Endothelial cell of umbilical vein (primary cell): ENCODE measurements around the gene F3. TPM values are rescaled to one million over a fixed set of nuclear protein-coding genes. Genes with fewer than 3 reads are reported as not detected.
A peak's percentile ranks its signal among the peaks of the same experiment; 100 is the strongest.

ENCODE experiments used
- BruUV-seq: library from RNA; stranded (reverse); fragments of 400-500 nt; replicated peaks from 2 replicates; lab custom pipeline; 2021; lab: Mats Ljungman, UMichigan
- CTCF ChIA-PET: fragments of 300-600, 350-600 bp; sonication (Branson Sonifier 250); formaldehyde crosslinking; loops from one replicate; lab custom pipeline; 2021; ENCODE audit warnings: antibody characterized with exemption, inconsistent platforms; lab: Charles Lee
- POLR2A ChIA-PET: fragments of 300-600, 350-600 bp; sonication (Branson Sonifier 250); formaldehyde crosslinking; loops from one replicate; lab custom pipeline; 2021; ENCODE audit warnings: antibody characterized with exemption, inconsistent platforms; lab: Charles Lee
- DNase-seq: peaks from one replicate; pipeline ENCODE4 v3.0.0-alpha.2; 2011; ENCODE audit warnings: low read depth, low spot score
- FAIRE-seq: peaks from 2 replicates; lab custom pipeline; 2011; peaks lifted over from hg19 to GRCh38; lab: Jason Lieb, UNC
- H2AFZ ChIP-seq: 2 replicates; pipeline ENCODE4 v1.6.0; 2012; ENCODE audit warnings: low read depth, low read length, control low read depth, inconsistent platforms
- H3K27ac ChIP-seq: 2 replicates; pipeline ENCODE4 v1.5.1; 2011; ENCODE audit warnings: low read depth, mild to moderate bottlenecking, control low read depth, low read length, moderate library complexity; ENCODE audit not compliant: insufficient read depth
- H3K27me3 ChIP-seq, 2 experiments: 2 replicates each; pipeline versions ENCODE4 v1.6.0 to v1.6.1; 2011; ENCODE audit warnings: low read length in 2 of 2, mixed read lengths in 1 of 2; ENCODE audit not compliant: control insufficient read depth in 2 of 2, insufficient read depth in 2 of 2
- H3K36me3 ChIP-seq, 2 experiments: 2 replicates in 1 of 2; 3 replicates in 1 of 2; pipeline ENCODE4 v1.5.1; 2011; ENCODE audit warnings: low read length in 2 of 2, mild to moderate bottlenecking in 1 of 2, moderate library complexity in 1 of 2; ENCODE audit not compliant: control insufficient read depth in 2 of 2, insufficient read depth in 2 of 2; ENCODE audit errors: extremely low read depth in 1 of 2
- H3K4me1 ChIP-seq: 3 replicates; pipeline ENCODE4 v1.5.1; 2011; ENCODE audit warnings: mild to moderate bottlenecking, low read length; ENCODE audit not compliant: control insufficient read depth, insufficient read depth; ENCODE audit errors: extremely low read depth
- H3K4me2 ChIP-seq: 2 replicates; pipeline ENCODE4 v1.6.1; 2011; ENCODE audit warnings: low read length, control low read depth, mixed read lengths; ENCODE audit not compliant: insufficient read depth
- H3K4me3 ChIP-seq, 3 experiments: fragments of 200-600 bp in 1 of 3; sonication (generic), shearing (Covaris generic) in 1 of 3; replicated peaks in 1 of 3; 2 replicates each; pipeline ENCODE4 v1.5.1; 2011 to 2016; ENCODE audit warnings: control low read depth in 3 of 3, low read length in 3 of 3, mild to moderate bottlenecking in 2 of 3, inconsistent platforms in 1 of 3, low read depth in 1 of 3, moderate library complexity in 1 of 3; ENCODE audit not compliant: insufficient read depth in 1 of 3
- H3K79me2 ChIP-seq: 2 replicates; pipeline ENCODE4 v1.6.0; 2012; ENCODE audit warnings: low read length, inconsistent platforms; ENCODE audit not compliant: control insufficient read depth, insufficient read depth
- H3K9ac ChIP-seq: replicated peaks from 2 replicates; pipeline ENCODE3; 2011; ENCODE audit warnings: low read length, control low read depth; ENCODE audit not compliant: insufficient read depth; ENCODE audit errors: extremely low read depth
- H3K9me1 ChIP-seq: replicated peaks from 3 replicates; pipeline ENCODE4 v1.6.0; 2011; ENCODE audit warnings: mild to moderate bottlenecking, low read length; ENCODE audit not compliant: control insufficient read depth, insufficient read depth; ENCODE audit errors: extremely low read depth
- H3K9me3 ChIP-seq: replicated peaks from 2 replicates; pipeline ENCODE4 v1.5.1; 2012; ENCODE audit warnings: low read length, inconsistent platforms; ENCODE audit not compliant: control insufficient read depth, insufficient read depth
- H4K20me1 ChIP-seq: replicated peaks from 2 replicates; pipeline ENCODE3; 2011; ENCODE audit warnings: mild to moderate bottlenecking, low read length; ENCODE audit not compliant: control insufficient read depth, insufficient read depth; ENCODE audit errors: extremely low read depth
- FOS ChIP-seq: IDR thresholded peaks from 2 replicates; pipeline ENCODE4 v1.6.1; 2011; ENCODE audit warnings: mild to moderate bottlenecking, low read length, moderate library complexity, borderline replicate concordance; ENCODE audit not compliant: insufficient read depth
- GATA2 ChIP-seq: IDR thresholded peaks from 2 replicates; pipeline ENCODE4 v1.7.0; 2011; ENCODE audit warnings: low read depth, mild to moderate bottlenecking, moderate library complexity, mixed read lengths, low read length; ENCODE audit not compliant: insufficient read length, insufficient read depth
- JUN ChIP-seq: IDR thresholded peaks from 2 replicates; pipeline ENCODE4 v1.6.1; 2011; ENCODE audit warnings: borderline replicate concordance, low read depth; ENCODE audit not compliant: insufficient read length, insufficient read depth
- MAX ChIP-seq: IDR thresholded peaks from 2 replicates; pipeline ENCODE4 v1.6.1; 2011; ENCODE audit not compliant: insufficient read depth, insufficient read length
- MYC ChIP-seq: IDR thresholded peaks from one replicate; pipeline ENCODE4 v1.6.1; 2011; ENCODE audit warnings: mild to moderate bottlenecking, low read depth, low read length
- POLR2AphosphoS5 ChIP-seq: IDR thresholded peaks from 2 replicates; pipeline ENCODE4 v1.6.1; 2012; ENCODE audit warnings: low read depth, mild to moderate bottlenecking, control low read depth, low read length, moderate library complexity; ENCODE audit not compliant: insufficient read depth
- dilution Hi-C: fragments of 300-500 bp; cut with MboI; formaldehyde crosslinking; loops from one replicate; pipeline ENCODE4 v1.15.0; 2019; ENCODE audit warnings: low sequenced_read_pairs; ENCODE audit not compliant: extremely low pct_ligation_motif_present
- intact Hi-C: fragments of 100-400 bp; cut with micrococcal nuclease; formaldehyde crosslinking; loops from one replicate; pipeline ENCODE4 v1.10.0; 2022
- polyA plus RNA-seq, 4 experiments: library from polyadenylated mRNA; depleted of rRNA in 3 of 4; stranded (reverse) in 3 of 4; unstranded in 1 of 4; fragments of >200 nt; gene quantifications; 2 replicates each; pipeline versions ENCODE4 v1.2.1 to v1.2.3, GENCODE V29; 2011 to 2012; ENCODE audit warnings: missing spikeins in 1 of 4
- total RNA-seq: library from RNA; stranded (reverse); gene quantifications from 2 replicates; pipeline ENCODE4 v1.2.3, GENCODE V29; 2021

F3 gene
- total and polyA plus RNA-seq, 2 donors (not counting 3 experiments of a cell fraction or from before 2014, with no cell fraction given) = 1.2 to 2.3 TPM

DNA sequence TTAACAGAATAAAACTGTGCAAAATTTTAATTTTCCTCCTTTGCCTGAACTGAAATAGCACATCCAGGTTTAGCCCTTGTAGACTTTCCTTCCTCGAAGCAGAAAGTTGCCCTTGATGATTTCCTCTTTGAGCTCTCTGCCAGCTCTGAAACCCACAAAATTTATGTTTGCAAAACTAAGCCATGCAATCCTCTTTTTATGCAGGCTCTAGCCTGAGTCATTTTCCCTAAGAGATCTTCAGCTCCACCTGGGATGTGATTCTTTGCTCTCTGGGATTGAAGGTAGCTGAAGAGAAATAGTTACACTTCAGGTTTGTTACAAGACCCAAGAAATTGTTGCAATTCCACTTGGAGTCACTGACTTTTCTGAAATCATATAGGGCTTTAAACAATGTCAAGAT lies 1.4 kb upstream of the F3 start:
- POLR2A ChIA-PET = no interaction called here
- TF ChIP-seq FOS = no peak
- TF ChIP-seq GATA2 = peak; percentile 26
- Histone ChIP-seq H3K4me2 (no peak overlapping the region), H3K4me3 (no peak overlapping the region), H4K20me1 (no peaks in the 10 kb centered on the region), H3K27ac (no peak overlapping the region), H3K27me3 (no peaks in the 10 kb centered on the region), H3K4me1 (peaks cover 24% of the 10 kb centered on the region), H3K9me1 (no peaks in the 10 kb centered on the region), H3K36me3 (no peaks in the 10 kb centered on the region), H3K79me2 (no peaks in the 10 kb centered on the region), H3K9ac (no peak overlapping the region), H3K9me3 (no peaks in the 10 kb centered on the region), H2AFZ (no peak overlapping the region)
- no TSS peak for BruUV-seq
- CTCF ChIA-PET = interaction anchor here (1.2 to 1.6 kb wide), 5 partner anchors 61 to 691 kb away, joined by 3 to 5 read pairs (median 5); partner anchors contain the start of gene RWDD3
- FAIRE-seq = no peak
- intact Hi-C loops = loop anchor here (2.0 kb wide), 1 partner anchor 252 kb away; no protein-coding TSS in a partner anchor
- dilution Hi-C loops = loop anchor here (25.0 kb wide), 1 partner anchor 269 kb away; the partner anchor contains the start of gene SLC44A3
- DNase-seq = peak; percentile 10

DNA sequence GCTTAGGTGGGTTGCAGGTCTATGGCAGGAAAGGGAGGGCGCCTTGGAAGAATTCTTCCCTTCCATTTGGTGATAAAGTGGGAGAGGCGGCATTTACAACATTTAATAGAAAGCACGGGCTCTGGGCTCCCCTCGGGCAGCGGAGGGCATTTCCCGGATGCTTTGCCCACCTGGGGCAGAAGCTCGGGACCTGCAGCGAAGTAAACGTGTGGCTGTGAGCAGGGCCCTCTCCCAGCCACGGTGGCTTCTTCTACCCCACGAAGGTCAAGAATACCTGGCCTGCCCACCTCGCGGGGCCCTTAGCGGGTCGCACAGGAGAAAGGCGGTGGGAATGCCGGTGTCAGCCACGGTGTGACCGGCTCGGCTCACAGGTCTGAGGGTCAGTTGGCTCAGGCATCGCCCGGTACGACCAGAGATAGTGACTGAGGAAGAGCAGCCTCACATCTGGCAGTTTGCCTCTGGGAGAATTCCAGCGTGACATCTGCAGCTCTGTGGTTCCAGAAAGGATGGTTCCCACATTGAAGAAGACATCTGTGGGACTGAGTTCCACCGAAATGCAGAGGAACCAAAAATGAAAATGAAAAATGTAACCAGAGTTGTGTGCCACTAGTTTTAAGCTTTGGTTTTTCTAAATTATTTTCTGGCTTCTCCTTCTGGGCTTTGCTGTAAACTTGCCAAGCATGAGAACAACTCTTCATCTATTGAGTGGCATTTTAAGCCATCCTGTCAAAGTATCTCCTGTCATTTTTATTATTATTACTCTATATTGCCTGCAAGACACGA lies 720 bp upstream of the F3 start:
- Histone ChIP-seq H3K79me2 (no peaks in the 10 kb centered on the region), H2AFZ (peak overlapping the region; percentile 69), H3K9me1 (no peaks in the 10 kb centered on the region), H3K36me3 (no peaks in the 10 kb centered on the region), H3K4me1 (peaks cover 24% of the 10 kb centered on the region), H4K20me1 (no peaks in the 10 kb centered on the region), H3K4me3 (peak overlapping the region; percentile 23 to 59 (median 44)), H3K27me3 (no peaks in the 10 kb centered on the region), H3K9me3 (no peaks in the 10 kb centered on the region), H3K9ac (peak overlapping the region; percentile 54), H3K27ac (peak overlapping the region; percentile 23), H3K4me2 (peak overlapping the region; percentile 81)
- DNase-seq (peak; percentile 8), FAIRE-seq (no peak)
- ChIA-PET POLR2A (no interaction called here), CTCF (interaction anchor here (0.8 to 1.6 kb wide), 10 partner anchors 13 to 692 kb away, joined by 3 to 5 read pairs (median 3); partner anchors contain the start of gene RWDD3)
- TSS peak; percentile 76 for BruUV-seq
- dilution Hi-C loops = loop anchor here (25.0 kb wide), 1 partner anchor 270 kb away; the partner anchor contains the start of gene SLC44A3
- TF ChIP-seq MAX = no peak
- no peak for TF ChIP-seq FOS
- TF ChIP-seq GATA2 = no peak
- TF ChIP-seq POLR2AphosphoS5 = no peak
- no peak for TF ChIP-seq MYC
- TF ChIP-seq JUN = no peak
- intact Hi-C loops = loop anchor here (2.0 kb wide), 1 partner anchor 253 kb away; no protein-coding TSS in a partner anchor
